Rectal smooth muscle tissue (tissue), 1 donor: ENCODE data around the gene CNOT4.

Experiments used
- H3K27ac ChIP-seq: one replicate; pipeline ENCODE4 v1.7.0; 2013; ENCODE audit warnings: low read depth, low read length, inconsistent platforms
- H3K27me3 ChIP-seq: one replicate; pipeline ENCODE4 v1.7.0; 2013; ENCODE audit warnings: low read length; ENCODE audit not compliant: control insufficient read depth, insufficient read depth
- H3K36me3 ChIP-seq: one replicate; pipeline ENCODE4 v1.7.0; 2013; ENCODE audit warnings: low read length; ENCODE audit not compliant: control insufficient read depth, insufficient read depth
- H3K4me1 ChIP-seq: one replicate; pipeline ENCODE4 v1.7.0; 2013; ENCODE audit warnings: low read length; ENCODE audit not compliant: control insufficient read depth, insufficient read depth
- H3K4me3 ChIP-seq: one replicate; pipeline ENCODE4 v1.7.0; 2013; ENCODE audit warnings: low read length
- H3K9ac ChIP-seq: one replicate; pipeline ENCODE4 v1.7.0; 2013; ENCODE audit warnings: low read length

Gene CNOT4

GRCh38 chr7:135537453-135537852 lies 27.6 kb upstream of the CNOT4 start:
- H3K27ac ChIP-seq: no peak overlapping the region
- H3K4me3 ChIP-seq: no peak overlapping the region
- no peaks in the 10 kb centered on the region for H3K27me3 ChIP-seq
- H3K9ac ChIP-seq: no peak overlapping the region
- no peaks in the 10 kb centered on the region for H3K4me1 ChIP-seq
- no peaks in the 10 kb centered on the region for H3K36me3 ChIP-seq

- H3K9ac ChIP-seq: no peak overlapping the region
- H3K4me1 ChIP-seq: no peaks in the 10 kb centered on the region
- H3K27ac ChIP-seq: no peak overlapping the region
- no peaks in the 10 kb centered on the region for H3K27me3 ChIP-seq
- H3K4me3 ChIP-seq: no peak overlapping the region
- H3K36me3 ChIP-seq: no peaks in the 10 kb centered on the region
Observed at GRCh38 chr7:135536150-135536549, 26.2 kb upstream of the CNOT4 start.

- H3K4me1 ChIP-seq: no peaks in the 10 kb centered on the region
- no peak overlapping the region for H3K27ac ChIP-seq
- no peaks in the 10 kb centered on the region for H3K27me3 ChIP-seq
- H3K9ac ChIP-seq: no peak overlapping the region
- H3K4me3 ChIP-seq: no peak overlapping the region
- no peaks in the 10 kb centered on the region for H3K36me3 ChIP-seq
Observed at GRCh38 chr7:135527025-135527424, 17.1 kb upstream of the CNOT4 start.

- Histone ChIP-seq H3K4me3 (no peak overlapping the region), H3K36me3 (no peaks in the 10 kb centered on the region), H3K27me3 (no peaks in the 10 kb centered on the region), H3K9ac (no peak overlapping the region), H3K4me1 (no peaks in the 10 kb centered on the region), H3K27ac (no peak overlapping the region)
Observed at GRCh38 chr7:135525426-135525825, 15.5 kb upstream of the CNOT4 start.

- Histone ChIP-seq H3K36me3 (no peaks in the 10 kb centered on the region), H3K9ac (no peak overlapping the region), H3K4me3 (no peak overlapping the region), H3K4me1 (no peaks in the 10 kb centered on the region), H3K27ac (no peak overlapping the region), H3K27me3 (no peaks in the 10 kb centered on the region)
Observed at GRCh38 chr7:135523146-135523545, 13.2 kb upstream of the CNOT4 start.

GRCh38 chr7:135522509-135522908 lies 12.6 kb upstream of the CNOT4 start:
- no peaks in the 10 kb centered on the region for H3K27me3 ChIP-seq
- no peak overlapping the region for H3K27ac ChIP-seq
- H3K4me3 ChIP-seq: no peak overlapping the region
- no peaks in the 10 kb centered on the region for H3K36me3 ChIP-seq
- no peak overlapping the region for H3K9ac ChIP-seq
- H3K4me1 ChIP-seq: no peaks in the 10 kb centered on the region

- no peak overlapping the region for H3K4me3 ChIP-seq
- H3K27me3 ChIP-seq: no peaks in the 10 kb centered on the region
- H3K36me3 ChIP-seq: no peaks in the 10 kb centered on the region
- H3K4me1 ChIP-seq: no peaks in the 10 kb centered on the region
- no peak overlapping the region for H3K27ac ChIP-seq
- H3K9ac ChIP-seq: no peak overlapping the region
Observed at GRCh38 chr7:135519871-135520270, 10.0 kb upstream of the CNOT4 start.

GRCh38 chr7:135519233-135519688 lies 9.4 kb upstream of the CNOT4 start:
- Histone ChIP-seq H3K4me3 (no peak overlapping the region), H3K27ac (no peak overlapping the region), H3K4me1 (no peaks in the 10 kb centered on the region), H3K9ac (no peak overlapping the region), H3K27me3 (no peaks in the 10 kb centered on the region), H3K36me3 (no peaks in the 10 kb centered on the region)

- Histone ChIP-seq H3K9ac (no peak overlapping the region), H3K27me3 (no peaks in the 10 kb centered on the region), H3K36me3 (no peaks in the 10 kb centered on the region), H3K27ac (no peak overlapping the region), H3K4me1 (no peaks in the 10 kb centered on the region), H3K4me3 (no peak overlapping the region)
Observed at GRCh38 chr7:135518748-135519147, 8.8 kb upstream of the CNOT4 start.

- no peaks in the 10 kb centered on the region for H3K36me3 ChIP-seq
- H3K27me3 ChIP-seq: no peaks in the 10 kb centered on the region
- H3K4me1 ChIP-seq: no peaks in the 10 kb centered on the region
- no peak overlapping the region for H3K9ac ChIP-seq
- H3K4me3 ChIP-seq: no peak overlapping the region
- no peak overlapping the region for H3K27ac ChIP-seq
Observed at GRCh38 chr7:135517060-135517459, 7.2 kb upstream of the CNOT4 start.

GRCh38 chr7:135514856-135515255 lies 5.0 kb upstream of the CNOT4 start:
- Histone ChIP-seq H3K36me3 (no peaks in the 10 kb centered on the region), H3K9ac (no peak overlapping the region), H3K27me3 (no peaks in the 10 kb centered on the region), H3K4me3 (no peak overlapping the region), H3K4me1 (peaks cover 4% of the 10 kb centered on the region), H3K27ac (no peak overlapping the region)

GRCh38 chr7:135512135-135512887 lies 2.4 kb upstream of the CNOT4 start:
- Histone ChIP-seq H3K4me1 (peaks cover 14% of the 10 kb centered on the region), H3K36me3 (no peaks in the 10 kb centered on the region), H3K27ac (no peak overlapping the region), H3K4me3 (no peak overlapping the region), H3K9ac (no peak overlapping the region), H3K27me3 (no peaks in the 10 kb centered on the region)

- Histone ChIP-seq H3K27ac (no peak overlapping the region), H3K4me1 (peaks cover 14% of the 10 kb centered on the region), H3K36me3 (no peaks in the 10 kb centered on the region), H3K4me3 (peak overlapping the region; percentile 77), H3K9ac (no peak overlapping the region), H3K27me3 (no peaks in the 10 kb centered on the region)
Observed at GRCh38 chr7:135510592-135511183, 786 bp upstream of the CNOT4 start.
